Measurements from ENCODE around the gene SPINK14.

Gene SPINK14

DNA sequence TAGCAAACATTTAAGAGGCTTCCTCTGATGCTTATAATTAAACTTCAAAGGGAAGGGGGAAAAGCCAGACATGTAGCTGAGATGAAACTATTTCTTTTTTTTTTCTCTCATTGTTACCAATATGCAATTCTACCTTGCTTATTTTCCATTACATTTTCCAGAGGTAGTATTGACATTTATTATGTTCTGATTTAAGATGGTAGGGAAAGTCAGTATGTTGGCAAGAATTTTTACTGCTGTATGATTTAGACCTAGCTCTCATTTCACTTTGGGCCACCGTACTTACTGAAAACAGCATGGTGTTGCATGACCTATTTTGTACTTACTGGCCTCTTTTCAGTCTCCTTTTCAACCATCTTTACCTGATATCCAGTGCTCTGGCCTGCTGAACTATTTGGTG is 24.9 kb downstream of the SPINK14 start:
- in situ Hi-C loops (cut with HindIII; ENCODE audit: low sequenced_read_pairs), result no loop called here

DNA sequence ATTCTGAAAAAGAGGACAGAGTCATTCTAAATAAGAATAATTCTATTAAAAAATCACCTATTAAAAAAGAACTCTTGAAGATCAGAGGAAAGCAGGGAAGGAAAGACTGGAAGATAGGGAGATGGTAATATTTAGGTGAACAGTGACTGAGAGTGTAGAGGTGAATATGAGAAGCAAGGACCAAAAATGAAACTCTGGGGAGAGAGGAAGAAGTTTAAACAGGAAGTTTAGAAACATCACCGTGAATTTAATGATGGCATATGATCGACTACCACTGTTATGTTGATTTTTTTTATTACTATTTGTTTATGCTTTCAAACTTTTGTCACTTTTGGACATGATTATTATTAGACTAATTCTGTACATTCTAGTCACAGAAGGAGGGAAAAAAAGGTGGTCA is 32.8 kb downstream of the SPINK14 start:
- in situ Hi-C loops (cut with HindIII; ENCODE audit: low sequenced_read_pairs), result no loop called here

DNA sequence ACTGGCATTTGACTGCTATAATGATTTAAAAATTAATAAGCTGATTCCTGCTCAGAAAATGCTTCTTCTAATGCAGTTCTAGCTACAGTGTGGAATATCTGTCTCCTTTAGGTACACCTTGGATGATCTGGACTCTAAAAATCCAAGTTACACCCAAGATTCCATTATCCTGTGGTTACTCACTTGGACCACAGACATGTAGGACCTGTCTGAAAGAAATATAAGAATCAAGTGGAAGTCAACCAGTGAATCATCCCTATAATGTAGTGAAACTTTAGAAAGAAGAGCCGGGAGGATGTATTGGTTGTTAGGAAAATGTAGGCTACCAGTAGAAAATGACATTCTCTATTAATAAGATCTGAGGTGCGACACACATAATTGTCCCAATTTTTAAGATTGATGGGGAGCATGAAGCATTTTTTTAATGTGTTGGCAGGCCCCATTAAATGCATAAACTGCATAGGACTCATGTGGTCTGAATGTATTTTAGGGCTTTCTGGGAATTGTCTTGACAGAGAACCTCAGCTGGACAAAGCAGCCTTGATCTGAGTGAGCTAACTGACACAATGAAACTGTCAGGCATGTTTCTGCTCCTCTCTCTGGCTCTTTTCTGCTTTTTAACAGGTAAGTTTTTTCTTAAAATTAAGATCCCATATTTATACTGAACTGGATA is 34.3 kb downstream of the SPINK14 start, which contains the start of gene SPINK6:
Gene SPINK6, plus strand, starts transcription at position 512 of the 673 bp plus-strand sequence. Its CDS starts 55 bp downstream, at position 567.
- in situ Hi-C loops (cut with HindIII; ENCODE audit: low sequenced_read_pairs), result no loop called here

DNA sequence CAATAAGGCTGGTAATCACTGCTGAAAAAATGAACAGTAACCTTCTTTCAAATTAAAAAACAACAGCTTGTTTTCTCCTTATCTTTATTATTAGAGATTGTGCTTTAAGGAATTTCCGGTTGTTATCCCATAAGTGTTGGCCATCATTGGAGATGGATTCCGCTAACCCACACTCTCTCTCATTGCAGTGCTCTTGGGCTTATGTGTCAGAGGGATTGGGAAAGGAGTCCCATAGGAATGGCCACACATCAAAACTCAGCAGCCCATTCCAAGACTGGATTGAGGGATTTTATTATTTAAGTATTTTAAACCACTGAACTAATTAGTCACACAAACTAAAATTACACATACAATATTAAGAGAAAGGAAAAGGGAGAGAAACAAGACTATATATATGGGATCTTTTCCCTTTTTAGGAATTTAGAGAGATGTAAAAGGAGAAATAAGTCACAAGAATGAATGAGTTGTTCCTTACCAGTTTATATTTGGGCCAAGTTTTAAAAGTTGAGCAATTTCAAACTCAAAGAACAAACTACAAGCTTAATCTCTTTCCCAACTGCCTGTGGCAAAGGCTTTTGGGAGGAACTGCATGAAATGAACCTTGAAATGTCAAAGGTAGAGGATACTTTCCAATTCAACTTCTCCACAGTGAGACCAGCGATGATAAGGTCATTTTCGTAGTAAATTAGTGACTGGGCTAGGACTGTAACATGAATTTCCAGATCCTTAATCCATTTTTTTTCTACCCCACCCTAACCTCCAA is 36.9 kb downstream of the SPINK14 start:
- in situ Hi-C loops (cut with HindIII; ENCODE audit: low sequenced_read_pairs), result no loop called here

DNA sequence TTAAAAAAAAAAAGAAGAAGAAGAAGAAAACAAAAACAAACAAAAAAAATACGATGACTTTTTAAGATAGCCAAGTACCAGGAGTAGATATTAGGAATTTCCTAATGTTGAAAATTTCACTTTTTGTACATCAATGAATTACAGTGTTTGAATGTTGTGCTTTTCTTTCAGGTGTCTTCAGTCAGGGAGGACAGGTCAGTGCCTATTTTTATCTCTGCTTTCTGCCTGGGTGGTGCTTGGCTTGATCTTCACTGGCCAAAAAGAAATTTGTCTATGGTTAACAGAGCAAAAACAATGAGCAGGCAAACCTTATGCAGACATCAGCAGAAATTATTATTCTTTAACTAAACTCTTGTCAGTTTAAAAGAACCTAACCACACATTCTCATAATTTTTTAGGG is 37.5 kb downstream of the SPINK14 start:
- in situ Hi-C loops (cut with HindIII; ENCODE audit: low sequenced_read_pairs), result no loop called here

DNA sequence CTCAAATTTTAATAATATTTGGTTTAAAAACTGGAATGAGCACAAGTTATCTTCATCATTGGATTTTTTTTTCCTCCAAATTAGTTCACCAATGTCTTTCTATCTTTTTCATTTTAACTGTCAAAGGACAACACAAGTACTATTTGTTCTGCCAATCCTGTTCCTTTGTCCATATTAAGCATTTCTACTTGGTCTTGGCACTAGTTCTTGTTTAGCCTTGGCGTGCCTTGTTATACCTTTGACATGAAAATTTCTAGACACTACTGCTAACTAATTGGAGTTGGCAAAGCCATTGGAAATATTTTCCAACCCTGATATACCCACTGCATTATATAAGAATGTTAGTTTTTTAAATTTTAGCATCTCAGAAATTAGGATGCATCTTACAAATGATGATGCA is 38.3 kb downstream of the SPINK14 start:
- in situ Hi-C loops (cut with HindIII; ENCODE audit: low sequenced_read_pairs), result no loop called here

DNA sequence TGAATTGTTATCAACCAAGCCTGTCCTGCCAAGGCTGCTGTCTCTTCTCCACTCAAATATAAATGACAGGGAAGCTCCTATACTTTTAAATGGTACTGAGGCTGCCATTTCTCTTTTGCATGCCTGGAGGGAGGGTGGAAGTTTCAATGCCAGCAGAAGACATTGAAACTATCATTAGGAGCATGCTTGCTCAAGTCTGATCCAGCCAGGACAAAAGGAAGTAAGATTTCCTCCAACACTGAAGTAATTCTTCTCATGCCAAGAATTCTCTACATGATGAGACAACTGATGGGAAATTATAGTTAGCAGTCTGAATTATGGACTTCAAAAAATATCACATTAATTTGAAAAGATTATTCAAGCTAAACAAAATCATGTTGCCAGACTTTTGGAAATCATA is 39.9 kb downstream of the SPINK14 start:
- in situ Hi-C loops (cut with HindIII; ENCODE audit: low sequenced_read_pairs), result no loop called here

DNA sequence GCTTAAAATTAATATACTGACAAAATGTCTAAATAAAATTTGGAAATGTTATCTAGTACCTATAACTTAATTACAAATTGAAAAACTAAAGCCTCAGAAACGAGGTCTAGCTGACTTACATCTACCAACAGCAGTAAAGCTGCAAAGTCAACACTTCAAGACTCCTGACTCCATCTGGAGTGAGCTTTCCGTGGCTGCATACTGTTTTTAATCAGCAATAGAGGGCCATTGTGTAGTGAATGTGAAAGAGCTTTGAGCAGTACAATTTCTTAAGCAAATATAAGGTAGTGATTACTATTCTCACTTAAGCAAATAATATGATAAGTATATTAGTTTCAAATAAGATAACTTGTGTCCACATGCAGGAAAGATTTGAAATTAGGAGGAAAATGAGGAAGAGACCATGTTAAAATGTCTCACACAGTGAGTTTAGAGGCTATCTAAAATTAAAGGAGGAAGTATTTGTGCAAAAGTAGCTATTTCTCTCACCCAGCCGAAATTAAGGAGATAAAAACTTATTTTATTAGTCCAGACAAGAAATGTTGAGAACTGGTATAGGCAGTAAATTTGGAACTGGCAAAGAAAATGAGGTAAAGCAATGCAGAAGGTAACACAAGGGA is 40.9 kb downstream of the SPINK14 start:
- in situ Hi-C loops (cut with HindIII; ENCODE audit: low sequenced_read_pairs), result no loop called here

DNA sequence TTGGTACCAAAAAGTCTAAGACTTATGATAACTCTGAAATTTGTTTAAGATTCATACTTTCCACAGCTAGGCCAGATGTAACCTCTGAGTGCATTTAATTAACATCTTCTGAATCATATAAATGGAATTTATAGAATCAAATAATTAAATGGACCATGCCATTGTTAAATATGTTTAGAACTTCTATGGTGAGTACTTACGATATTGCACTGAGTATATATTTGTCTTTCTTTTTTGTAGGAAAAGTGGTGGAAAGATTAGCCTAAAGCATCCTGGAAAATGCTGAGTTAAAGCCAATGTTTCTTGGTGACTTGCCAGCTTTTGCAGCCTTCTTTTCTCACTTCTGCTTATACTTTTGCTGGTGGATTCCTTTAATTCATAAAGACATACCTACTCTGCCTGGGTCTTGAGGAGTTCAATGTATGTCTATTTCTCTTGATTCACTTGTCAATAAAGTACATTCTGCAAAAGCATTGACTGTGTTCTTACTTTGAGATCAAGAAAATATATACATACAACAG is 46.4 kb downstream of the SPINK14 start:
- in situ Hi-C loops (cut with HindIII; ENCODE audit: low sequenced_read_pairs), result no loop called here

DNA sequence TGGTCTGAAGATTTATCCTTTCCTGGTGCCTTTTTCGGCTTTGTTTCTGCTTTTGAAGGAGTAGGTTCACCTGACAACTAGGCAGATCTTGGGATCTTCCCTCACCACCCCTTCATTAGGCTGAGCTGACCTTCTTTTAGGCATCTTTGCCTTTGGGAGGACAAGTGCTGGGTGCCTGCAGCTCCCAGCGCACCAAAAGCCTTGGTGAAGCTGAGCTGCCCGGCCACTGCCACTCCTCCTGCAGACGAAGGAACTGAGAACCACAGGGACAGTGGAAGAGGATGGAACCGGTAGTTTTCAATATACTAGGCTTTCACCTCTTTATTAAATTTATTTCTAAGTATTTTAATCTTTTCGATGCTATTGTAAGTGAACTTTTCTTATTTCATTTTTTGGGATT is 53.2 kb downstream of the SPINK14 start:
- in situ Hi-C loops (cut with HindIII; ENCODE audit: low sequenced_read_pairs), result no loop called here

DNA sequence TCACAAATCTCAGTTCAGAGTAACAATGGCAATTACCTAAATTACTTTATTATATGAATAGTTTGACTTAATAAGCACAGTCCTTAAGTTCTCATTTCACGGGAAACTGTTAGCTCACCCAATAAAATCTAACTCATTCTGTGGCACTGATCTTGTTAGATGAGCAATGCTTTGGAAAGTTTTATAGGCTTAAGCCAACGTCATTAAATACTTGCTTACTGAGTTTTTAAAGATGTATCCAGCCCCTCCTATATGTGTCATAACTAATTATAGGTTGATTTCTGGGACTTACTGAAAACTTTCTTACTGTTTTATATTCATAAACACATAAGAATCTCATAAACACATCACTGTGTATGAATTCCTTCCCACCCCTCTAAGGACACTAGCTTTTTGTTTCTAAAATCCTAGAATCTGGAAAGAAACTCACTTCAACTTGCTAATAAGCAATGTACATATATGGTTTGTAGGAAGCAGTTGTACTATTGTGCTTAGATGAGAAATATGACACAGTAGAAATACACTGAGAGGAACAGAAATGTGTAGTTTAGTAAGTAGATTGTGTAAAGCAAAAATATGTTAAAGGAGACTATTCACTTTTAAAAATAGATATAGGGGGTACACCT is 55.9 kb downstream of the SPINK14 start:
- in situ Hi-C loops (cut with HindIII; ENCODE audit: low sequenced_read_pairs), result no loop called here

Data from DLD1 (cell line).